ENCODE data around the gene ADAM19. TPM values are rescaled to one million over a fixed set of nuclear protein-coding genes. Genes with fewer than 3 reads are reported as not detected.

Gene ADAM19
- total and polyA plus RNA-seq, 2 experiments from 2014 or later: 6.0 to 8.6 TPM

DNA sequence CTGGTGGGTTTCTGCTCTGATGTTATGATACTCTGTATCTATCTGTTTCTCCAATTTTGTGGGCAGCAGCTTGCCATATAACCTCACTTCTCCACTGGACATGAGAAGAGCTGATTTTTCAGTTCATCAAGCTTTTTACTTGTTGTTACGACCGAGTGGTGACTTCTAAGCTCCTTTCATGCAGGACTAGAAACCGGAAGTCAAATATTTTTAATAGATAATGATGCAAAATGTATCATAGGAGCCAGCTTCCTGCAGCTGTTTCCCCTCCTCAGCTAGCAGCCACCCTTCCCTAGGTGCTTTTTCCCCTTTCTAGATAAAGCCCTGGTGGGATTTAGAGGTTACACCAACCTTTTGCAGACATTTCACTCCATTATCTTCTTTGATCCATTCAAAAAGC is 17.0 kb upstream of the ADAM19 start:
- Histone ChIP-seq H4K20me1 (ENCODE audit: insufficient read depth, poor library complexity, severe bottlenecking) (no peaks in the 10 kb centered on the region), H3K9me3 (ENCODE audit: low read depth) (no peaks in the 10 kb centered on the region), H3K9me2 (replicated peaks; ENCODE audit: insufficient read depth) (no peaks in the 10 kb centered on the region), H3K79me2 (no peaks in the 10 kb centered on the region), H3K27me3 (no peaks in the 10 kb centered on the region), H3K4me1 (ENCODE audit: insufficient read depth) (no peaks in the 10 kb centered on the region), H3K4me3 (no peak overlapping the region), H2AFZ (no peak overlapping the region), H3K4me2 (no peak overlapping the region), H3K27ac (no peak overlapping the region), H3K36me3 (replicated peaks; ENCODE audit: insufficient read depth, low read depth) (no peaks in the 10 kb centered on the region)
- no peak for DNase-seq (ENCODE audit: low spot score)
- 90% methylated on average over 3 of the region's 3 CpGs for WGBS (ENCODE audit: low lambda C conversion rate, missing lambda C conversion rate)
- TF ChIP-seq, protein P1, sequence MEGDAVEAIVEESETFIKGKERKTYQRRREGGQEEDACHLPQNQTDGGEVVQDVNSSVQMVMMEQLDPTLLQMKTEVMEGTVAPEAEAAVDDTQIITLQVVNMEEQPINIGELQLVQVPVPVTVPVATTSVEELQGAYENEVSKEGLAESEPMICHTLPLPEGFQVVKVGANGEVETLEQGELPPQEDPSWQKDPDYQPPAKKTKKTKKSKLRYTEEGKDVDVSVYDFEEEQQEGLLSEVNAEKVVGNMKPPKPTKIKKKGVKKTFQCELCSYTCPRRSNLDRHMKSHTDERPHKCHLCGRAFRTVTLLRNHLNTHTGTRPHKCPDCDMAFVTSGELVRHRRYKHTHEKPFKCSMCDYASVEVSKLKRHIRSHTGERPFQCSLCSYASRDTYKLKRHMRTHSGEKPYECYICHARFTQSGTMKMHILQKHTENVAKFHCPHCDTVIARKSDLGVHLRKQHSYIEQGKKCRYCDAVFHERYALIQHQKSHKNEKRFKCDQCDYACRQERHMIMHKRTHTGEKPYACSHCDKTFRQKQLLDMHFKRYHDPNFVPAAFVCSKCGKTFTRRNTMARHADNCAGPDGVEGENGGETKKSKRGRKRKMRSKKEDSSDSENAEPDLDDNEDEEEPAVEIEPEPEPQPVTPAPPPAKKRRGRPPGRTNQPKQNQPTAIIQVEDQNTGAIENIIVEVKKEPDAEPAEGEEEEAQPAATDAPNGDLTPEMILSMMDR (IDR thresholded peaks at IDR 0.05; ENCODE audit: poor library complexity): no peak
- TF ChIP-seq EZH2phosphoT487 (IDR thresholded peaks at IDR 0.05; ENCODE audit: low read depth, severe bottlenecking, unreplicated experiment) (no peak), EZH2 (IDR thresholded peaks at IDR 0.05; ENCODE audit: borderline replicate concordance) (no peak)

DNA sequence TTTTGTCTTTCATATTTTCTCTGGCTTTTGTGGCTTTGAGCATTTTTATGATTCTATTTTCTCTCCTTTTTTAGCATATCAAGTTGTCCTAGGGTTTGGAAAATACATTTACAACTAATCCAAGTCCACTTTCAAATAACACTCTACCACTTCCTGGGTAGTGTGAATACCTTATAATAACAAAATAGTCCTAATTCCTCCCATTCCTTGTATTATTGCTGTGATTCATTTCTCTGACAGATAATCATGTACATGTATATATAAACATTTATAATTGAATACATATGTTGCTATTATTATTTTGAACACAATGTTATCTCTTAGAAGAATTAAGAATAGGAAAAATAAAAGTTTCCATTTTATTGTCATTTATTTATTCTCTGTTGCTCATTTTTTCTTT is 14.9 kb upstream of the ADAM19 start:
- Histone ChIP-seq H3K27ac (no peak overlapping the region), H3K9me2 (replicated peaks; ENCODE audit: insufficient read depth) (no peaks in the 10 kb centered on the region), H3K27me3 (no peaks in the 10 kb centered on the region), H3K79me2 (no peaks in the 10 kb centered on the region), H2AFZ (no peak overlapping the region), H4K20me1 (ENCODE audit: insufficient read depth, poor library complexity, severe bottlenecking) (no peaks in the 10 kb centered on the region), H3K9me3 (ENCODE audit: low read depth) (no peaks in the 10 kb centered on the region), H3K4me2 (no peak overlapping the region), H3K4me3 (no peak overlapping the region), H3K4me1 (ENCODE audit: insufficient read depth) (no peaks in the 10 kb centered on the region), H3K36me3 (replicated peaks; ENCODE audit: insufficient read depth, low read depth) (no peaks in the 10 kb centered on the region)
- no peak for DNase-seq (ENCODE audit: low spot score)
- TF ChIP-seq, protein P1 (IDR thresholded peaks at IDR 0.05; ENCODE audit: poor library complexity): no peak
- TF ChIP-seq EZH2 (IDR thresholded peaks at IDR 0.05; ENCODE audit: borderline replicate concordance) (no peak), EZH2phosphoT487 (IDR thresholded peaks at IDR 0.05; ENCODE audit: low read depth, severe bottlenecking, unreplicated experiment) (no peak)

DNA sequence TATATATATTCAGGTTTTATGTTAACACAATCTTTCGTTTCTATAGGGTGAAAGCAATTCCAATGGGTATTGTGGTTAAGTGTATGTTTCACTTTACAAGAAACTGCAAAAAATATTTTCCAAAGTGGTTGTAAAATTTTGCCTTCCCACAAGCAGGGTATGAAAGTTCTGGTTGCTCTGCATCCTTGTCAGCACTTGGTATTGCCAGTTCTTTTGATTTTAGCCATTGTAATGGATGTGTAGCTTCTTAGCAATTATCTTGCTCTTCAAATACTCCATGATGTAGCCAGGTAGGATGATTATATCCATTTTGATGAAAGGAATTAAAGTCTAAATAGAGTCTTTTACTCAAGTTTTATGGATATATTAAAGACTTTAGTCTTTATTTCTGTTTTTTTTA is 9.1 kb upstream of the ADAM19 start:
- no peak overlapping the region for H3K4me3 ChIP-seq
- DNase-seq (ENCODE audit: low spot score): no peak
- no peaks in the 10 kb centered on the region for H3K9me2 ChIP-seq (replicated peaks; ENCODE audit: insufficient read depth)
- H3K4me1 ChIP-seq (ENCODE audit: insufficient read depth): no peaks in the 10 kb centered on the region
- WGBS (ENCODE audit: low lambda C conversion rate, missing lambda C conversion rate): 86% methylated on average over 1 of the region's 1 CpG
- H3K36me3 ChIP-seq (replicated peaks; ENCODE audit: insufficient read depth, low read depth): no peaks in the 10 kb centered on the region
- H2AFZ ChIP-seq: no peak overlapping the region
- H4K20me1 ChIP-seq (ENCODE audit: insufficient read depth, poor library complexity, severe bottlenecking): no peaks in the 10 kb centered on the region
- TF ChIP-seq, protein P1 (IDR thresholded peaks at IDR 0.05; ENCODE audit: poor library complexity): no peak
- TF ChIP-seq EZH2phosphoT487 (IDR thresholded peaks at IDR 0.05; ENCODE audit: low read depth, severe bottlenecking, unreplicated experiment) (no peak), EZH2 (IDR thresholded peaks at IDR 0.05; ENCODE audit: borderline replicate concordance) (no peak)
- no peak overlapping the region for H3K4me2 ChIP-seq
- H3K79me2 ChIP-seq: no peaks in the 10 kb centered on the region
- no peak overlapping the region for H3K27ac ChIP-seq
- no peaks in the 10 kb centered on the region for H3K27me3 ChIP-seq
- no peaks in the 10 kb centered on the region for H3K9me3 ChIP-seq (ENCODE audit: low read depth)
